Measurements from ENCODE around the gene SLAMF7. TPM values are rescaled to one million over a fixed set of nuclear protein-coding genes. Genes with fewer than 3 reads are reported as not detected.

Gene SLAMF7
- total RNA-seq, 1 donor from 2014 or later: not detected

DNA sequence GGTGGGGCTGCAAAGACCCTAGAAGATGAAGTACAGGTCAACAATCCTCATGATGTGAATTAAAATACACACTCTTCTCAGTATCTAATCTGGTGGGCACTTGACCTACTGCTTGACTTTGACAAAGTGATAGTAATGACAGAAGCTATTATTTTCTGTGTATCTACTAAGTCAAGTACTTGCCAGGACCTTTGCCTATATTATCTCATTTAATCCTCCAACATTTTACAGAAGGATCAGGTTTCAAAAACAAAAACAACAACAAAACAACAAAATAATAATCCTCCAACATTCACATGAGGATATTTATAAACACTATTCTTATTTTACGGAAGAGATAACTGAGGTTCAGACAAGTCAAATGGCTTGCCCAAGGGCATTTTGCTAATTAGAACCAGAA, 23.0 kb upstream of the SLAMF7 start:
- H3K4me1 ChIP-seq: no peaks in the 10 kb centered on the region
- H3K36me3 ChIP-seq: no peaks in the 10 kb centered on the region
- TF ChIP-seq, protein P1, sequence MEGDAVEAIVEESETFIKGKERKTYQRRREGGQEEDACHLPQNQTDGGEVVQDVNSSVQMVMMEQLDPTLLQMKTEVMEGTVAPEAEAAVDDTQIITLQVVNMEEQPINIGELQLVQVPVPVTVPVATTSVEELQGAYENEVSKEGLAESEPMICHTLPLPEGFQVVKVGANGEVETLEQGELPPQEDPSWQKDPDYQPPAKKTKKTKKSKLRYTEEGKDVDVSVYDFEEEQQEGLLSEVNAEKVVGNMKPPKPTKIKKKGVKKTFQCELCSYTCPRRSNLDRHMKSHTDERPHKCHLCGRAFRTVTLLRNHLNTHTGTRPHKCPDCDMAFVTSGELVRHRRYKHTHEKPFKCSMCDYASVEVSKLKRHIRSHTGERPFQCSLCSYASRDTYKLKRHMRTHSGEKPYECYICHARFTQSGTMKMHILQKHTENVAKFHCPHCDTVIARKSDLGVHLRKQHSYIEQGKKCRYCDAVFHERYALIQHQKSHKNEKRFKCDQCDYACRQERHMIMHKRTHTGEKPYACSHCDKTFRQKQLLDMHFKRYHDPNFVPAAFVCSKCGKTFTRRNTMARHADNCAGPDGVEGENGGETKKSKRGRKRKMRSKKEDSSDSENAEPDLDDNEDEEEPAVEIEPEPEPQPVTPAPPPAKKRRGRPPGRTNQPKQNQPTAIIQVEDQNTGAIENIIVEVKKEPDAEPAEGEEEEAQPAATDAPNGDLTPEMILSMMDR (IDR thresholded peaks at IDR 0.05): no peak
- DNase-seq (ENCODE audit: low spot score in 2 of 2): no peak
- no peaks in the 10 kb centered on the region for H3K27me3 ChIP-seq
- intact Hi-C loops (cut with DNase I): no loop called here
- no peak overlapping the region for H3K27ac ChIP-seq
- H3K9me3 ChIP-seq: no peaks in the 10 kb centered on the region
- H3K4me3 ChIP-seq: no peak overlapping the region

DNA sequence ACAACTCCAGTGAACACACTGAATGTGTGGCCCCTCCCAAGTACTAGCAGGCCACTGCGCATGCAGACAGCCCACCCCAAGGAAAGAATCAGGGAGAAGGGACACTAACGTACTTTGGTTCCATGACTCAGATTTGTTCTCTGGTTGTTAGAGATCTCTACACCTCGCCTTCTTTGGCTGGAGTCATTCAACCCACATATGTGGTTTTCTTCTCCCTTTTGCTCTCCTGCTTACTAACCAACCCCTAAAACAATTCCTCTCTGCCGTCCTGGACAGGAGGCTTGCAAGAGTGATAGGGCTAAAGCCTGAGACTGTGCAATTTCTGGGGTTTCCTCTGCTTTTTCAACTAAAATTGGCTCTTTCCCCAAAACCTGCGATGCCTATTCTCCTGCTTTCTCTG, 21.7 kb upstream of the SLAMF7 start:
- intact Hi-C loops (cut with DNase I): no loop called here
- H3K9me3 ChIP-seq: no peaks in the 10 kb centered on the region
- H3K4me1 ChIP-seq: no peaks in the 10 kb centered on the region
- TF ChIP-seq, protein P1 (IDR thresholded peaks at IDR 0.05): no peak
- H3K4me3 ChIP-seq: no peak overlapping the region
- H3K27ac ChIP-seq: no peak overlapping the region
- no peaks in the 10 kb centered on the region for H3K27me3 ChIP-seq
- no peaks in the 10 kb centered on the region for H3K36me3 ChIP-seq
- DNase-seq (ENCODE audit: low spot score in 2 of 2): no peak

- DNase-seq (ENCODE audit: low spot score in 2 of 2): no peak
- no peaks in the 10 kb centered on the region for H3K36me3 ChIP-seq
- H3K27ac ChIP-seq: no peak overlapping the region
- H3K4me1 ChIP-seq: no peaks in the 10 kb centered on the region
- intact Hi-C loops (cut with DNase I): no loop called here
- no peaks in the 10 kb centered on the region for H3K9me3 ChIP-seq
- H3K4me3 ChIP-seq: no peak overlapping the region
- TF ChIP-seq, protein P1 (IDR thresholded peaks at IDR 0.05): no peak
- no peaks in the 10 kb centered on the region for H3K27me3 ChIP-seq
Observed at GRCh38 chr1:160718210-160718609, 20.8 kb upstream of the SLAMF7 start.

DNA sequence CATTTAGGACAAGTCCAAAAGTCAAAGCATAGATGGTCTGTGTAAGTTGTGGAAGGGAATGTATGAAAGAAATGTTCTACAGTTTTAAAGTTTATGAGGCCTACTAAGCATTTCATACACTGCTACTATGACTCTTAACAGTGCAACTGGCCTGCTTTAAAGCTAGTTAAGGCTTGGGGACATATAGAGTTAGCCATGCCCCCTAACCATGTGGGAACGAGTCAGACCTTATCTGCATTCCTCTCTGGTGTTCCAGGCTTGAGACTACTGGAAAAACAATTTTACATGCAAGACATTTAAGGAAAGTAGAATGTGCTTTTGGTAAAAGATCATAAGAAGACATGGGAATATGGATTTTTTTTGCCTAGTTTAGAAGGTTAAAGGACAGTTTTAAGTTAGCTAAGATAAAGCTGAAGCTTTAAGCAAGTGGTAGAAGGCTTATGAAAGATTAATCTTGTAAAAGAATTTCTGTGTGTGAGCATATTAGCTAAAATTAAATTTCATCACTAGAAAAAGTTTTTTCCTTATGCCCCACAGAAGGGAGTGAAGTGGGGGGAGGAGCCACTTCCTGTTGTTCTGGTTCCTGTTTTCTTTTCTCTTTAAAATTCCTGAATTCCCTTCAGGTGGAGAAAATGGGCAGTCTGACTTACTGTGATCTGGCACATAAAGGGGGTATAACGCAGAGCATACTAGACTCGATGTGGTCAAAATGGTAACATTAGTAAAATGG, 18.5 kb upstream of the SLAMF7 start:
- H3K4me1 ChIP-seq: no peaks in the 10 kb centered on the region
- no peak for DNase-seq (ENCODE audit: low spot score in 2 of 2)
- H3K27ac ChIP-seq: no peak overlapping the region
- no peak overlapping the region for H3K4me3 ChIP-seq
- TF ChIP-seq, protein P1 (IDR thresholded peaks at IDR 0.05): no peak
- intact Hi-C loops (cut with DNase I): loop anchor here (10.0 kb wide), 1 partner anchor 374 kb away; the partner anchor contains the start of gene KLHDC9
- no peaks in the 10 kb centered on the region for H3K36me3 ChIP-seq
- H3K9me3 ChIP-seq: no peaks in the 10 kb centered on the region
- no peaks in the 10 kb centered on the region for H3K27me3 ChIP-seq

- TF ChIP-seq, protein P1 (IDR thresholded peaks at IDR 0.05): no peak
- intact Hi-C loops (cut with DNase I): loop anchor here (10.0 kb wide), 1 partner anchor 373 kb away; the partner anchor contains the start of gene KLHDC9
- no peak overlapping the region for H3K27ac ChIP-seq
- DNase-seq (ENCODE audit: low spot score in 2 of 2): no peak
- H3K27me3 ChIP-seq: no peaks in the 10 kb centered on the region
- H3K4me1 ChIP-seq: no peaks in the 10 kb centered on the region
- H3K36me3 ChIP-seq: no peaks in the 10 kb centered on the region
- no peak overlapping the region for H3K4me3 ChIP-seq
- H3K9me3 ChIP-seq: no peaks in the 10 kb centered on the region
Observed at GRCh38 chr1:160721473-160721872, 17.6 kb upstream of the SLAMF7 start.

Data from ascending aorta (tissue), 2 donors.